A549 (cell line): ENCODE measurements around the gene HLA-DQB1.

Source experiments
- EP300 ChIP-seq, 2 experiments: fragments of >200 bp; sonication (Bioruptor Twin); formaldehyde crosslinking; IDR thresholded peaks; 2 replicates in 1 of 2; 3 replicates in 1 of 2; pipeline ENCODE4 v1.6.1; 2016 to 2017
- HOXB5 ChIP-seq: fragments of 250-450 bp; sonication (Bioruptor Pico); IDR thresholded peaks from 2 replicates; pipeline ENCODE4 v1.5.0; 2020; ENCODE audit warnings: mild to moderate bottlenecking, moderate library complexity
- MAZ ChIP-seq: fragments of 150-350 bp; IDR thresholded peaks from 2 replicates; pipeline ENCODE4 v1.6.1; 2014; ENCODE audit warnings: antibody characterized with exemption, low read depth, low read length, borderline replicate concordance
- POLR2A ChIP-seq: IDR thresholded peaks from 2 replicates; pipeline ENCODE4 v1.6.1; 2012; ENCODE audit warnings: mild to moderate bottlenecking, low read length
- RARB ChIP-seq: fragments of 250-450 bp; sonication (Bioruptor Pico); IDR thresholded peaks from 2 replicates; pipeline ENCODE4 v1.8.0; 2021; ENCODE audit warnings: mild to moderate bottlenecking, moderate library complexity
- RFX5 ChIP-seq: fragments of 450-650 bp; IDR thresholded peaks from 2 replicates; pipeline ENCODE4 v1.7.1; 2014; ENCODE audit warnings: antibody characterized with exemption, mild to moderate bottlenecking, moderate library complexity
- ZC3H11A ChIP-seq: fragments of 450-650 bp; IDR thresholded peaks from 2 replicates; pipeline ENCODE4 v1.6.1; 2014; ENCODE audit warnings: antibody characterized with exemption, mild to moderate bottlenecking
- TF ChIP-seq, protein P1 (sequence below): fragments of >200 bp; sonication (Bioruptor Twin); formaldehyde crosslinking; IDR thresholded peaks from 3 replicates; pipeline ENCODE4 v1.5.1; 2016
- TF ChIP-seq, protein P2 (sequence below): fragments of 450-650 bp; IDR thresholded peaks from 2 replicates; pipeline ENCODE4 v1.6.1; 2014; ENCODE audit warnings: antibody characterized with exemption

DNA sequence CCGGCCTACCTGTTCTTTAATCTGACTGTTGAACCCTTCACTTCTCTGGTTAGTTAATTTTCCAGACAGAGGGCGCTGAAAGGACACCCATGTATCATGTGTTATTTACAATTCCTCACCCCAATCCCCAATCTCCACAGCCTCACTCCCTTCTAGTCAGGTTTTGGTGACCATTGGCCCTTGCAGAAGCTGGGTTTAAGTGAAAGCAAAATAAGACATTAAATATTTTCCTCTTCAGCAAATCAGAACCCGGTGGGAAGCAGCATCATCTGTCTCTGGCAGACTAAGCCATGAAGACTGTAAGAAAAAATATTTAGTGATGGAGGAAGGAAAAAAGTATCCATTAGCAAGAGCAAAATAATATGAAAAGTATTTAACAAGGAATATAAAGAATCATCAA, 38.6 kb downstream of the HLA-DQB1 start:
- TF ChIP-seq, protein P1, sequence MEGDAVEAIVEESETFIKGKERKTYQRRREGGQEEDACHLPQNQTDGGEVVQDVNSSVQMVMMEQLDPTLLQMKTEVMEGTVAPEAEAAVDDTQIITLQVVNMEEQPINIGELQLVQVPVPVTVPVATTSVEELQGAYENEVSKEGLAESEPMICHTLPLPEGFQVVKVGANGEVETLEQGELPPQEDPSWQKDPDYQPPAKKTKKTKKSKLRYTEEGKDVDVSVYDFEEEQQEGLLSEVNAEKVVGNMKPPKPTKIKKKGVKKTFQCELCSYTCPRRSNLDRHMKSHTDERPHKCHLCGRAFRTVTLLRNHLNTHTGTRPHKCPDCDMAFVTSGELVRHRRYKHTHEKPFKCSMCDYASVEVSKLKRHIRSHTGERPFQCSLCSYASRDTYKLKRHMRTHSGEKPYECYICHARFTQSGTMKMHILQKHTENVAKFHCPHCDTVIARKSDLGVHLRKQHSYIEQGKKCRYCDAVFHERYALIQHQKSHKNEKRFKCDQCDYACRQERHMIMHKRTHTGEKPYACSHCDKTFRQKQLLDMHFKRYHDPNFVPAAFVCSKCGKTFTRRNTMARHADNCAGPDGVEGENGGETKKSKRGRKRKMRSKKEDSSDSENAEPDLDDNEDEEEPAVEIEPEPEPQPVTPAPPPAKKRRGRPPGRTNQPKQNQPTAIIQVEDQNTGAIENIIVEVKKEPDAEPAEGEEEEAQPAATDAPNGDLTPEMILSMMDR, result no peak
- TF ChIP-seq EP300 (IDR thresholded peaks at IDR 0.05) (no peak), RFX5 (peak; percentile 96), POLR2A (no peak), ZC3H11A (no peak), MAZ (no peak), HOXB5 (CRISPR knock-in tag) (no peak), RARB (CRISPR knock-in tag) (no peak)
- TF ChIP-seq, protein P2, sequence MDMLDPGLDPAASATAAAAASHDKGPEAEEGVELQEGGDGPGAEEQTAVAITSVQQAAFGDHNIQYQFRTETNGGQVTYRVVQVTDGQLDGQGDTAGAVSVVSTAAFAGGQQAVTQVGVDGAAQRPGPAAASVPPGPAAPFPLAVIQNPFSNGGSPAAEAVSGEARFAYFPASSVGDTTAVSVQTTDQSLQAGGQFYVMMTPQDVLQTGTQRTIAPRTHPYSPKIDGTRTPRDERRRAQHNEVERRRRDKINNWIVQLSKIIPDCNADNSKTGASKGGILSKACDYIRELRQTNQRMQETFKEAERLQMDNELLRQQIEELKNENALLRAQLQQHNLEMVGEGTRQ, result no peak
